GM12891 (cell line): ENCODE results near the gene PREPL.

Experiments used
- PAX5 ChIP-seq: IDR thresholded peaks from 2 replicates; pipeline ENCODE4 v1.6.1; 2011; ENCODE audit warnings: low read length, moderate library complexity, mild to moderate bottlenecking; ENCODE audit not compliant: insufficient read depth, severe bottlenecking
- POLR2A ChIP-seq: IDR thresholded peaks from 2 replicates; pipeline ENCODE4 v1.6.1; 2011; ENCODE audit warnings: low read depth, low read length, control low read depth
- POLR2AphosphoS5 ChIP-seq: IDR thresholded peaks from 2 replicates; pipeline ENCODE4 v1.6.1; 2011; ENCODE audit warnings: low read depth, low read length, control low read depth
- POU2F2 ChIP-seq: IDR thresholded peaks from 2 replicates; pipeline ENCODE4 v1.6.1; 2011; ENCODE audit warnings: low read depth, mild to moderate bottlenecking, control low read depth, low read length, moderate library complexity
- SPI1 ChIP-seq: IDR thresholded peaks from 2 replicates; pipeline ENCODE4 v1.6.1; 2011; ENCODE audit warnings: low read depth, low read length, control low read depth
- TAF1 ChIP-seq: IDR thresholded peaks from 2 replicates; pipeline ENCODE4 v1.6.1; 2011; ENCODE audit warnings: low read depth, low read length, control low read depth

GRCh38 chr2:44269831-44270230, 91.5 kb downstream of the PREPL start:
- TF ChIP-seq POLR2AphosphoS5 (no peak), SPI1 (no peak), POLR2A (no peak), TAF1 (no peak), PAX5 (no peak), POU2F2 (no peak)
